Heart left ventricle (tissue), 13 donors: ENCODE measurements around the gene TNNI3.

Experiments used
- CTCF ChIP-seq, 12 donors: fragments of 200-600 bp; sonication (generic) in 4 of 12; IDR thresholded peaks; one replicate each; pipeline versions ENCODE4 v1.5.0 to v1.8.0; 2018 to 2022; ENCODE audit warnings: antibody characterized with exemption in 12 of 12, mild to moderate bottlenecking in 5 of 12
- POLR2A ChIP-seq, 2 donors: fragments of 450-650 bp; IDR thresholded peaks; one replicate each; pipeline ENCODE4 v1.6.1; 2017; ENCODE audit warnings: antibody characterized with exemption in 2 of 2, mild to moderate bottlenecking in 2 of 2, moderate library complexity in 2 of 2
- donor health status: ischemic (EF 13 %, LVEDD 7.1; RV severe dilation, severe dysfunction).
- donor health status: DM: no; HTN: yes; CAD: no.
- donor health status: DM: no; HTN: no; CAD: no.
- donor health status: ischemic (EF 25% LVEDD 6.9; RV normal size, moderate dysfunction).
- donor health status: ischemic (EF 25% LVEDD 5.7; RV mildly dilated, moderate dysfunction).
- donor health status: ischemic (EF 35%, LVEDD 5.7; RV mildly dilated, moderate dysfunction).
- donor health status: nonischemic (EF 11% LVEDD 7.7; RV severe dilation, severe dysfunction).
- donor health status: DM: yes; HTN: yes; CAD: no.
- donor health status: PGD.
- donor health status: ischemic (EF 29% LVEDD 5.4; RV normal size, mild dysfunction).
- donor health status: nonischemic (EF 23%, LVEDD 6.1; RV moderate dilation, normal function).

GRCh38 chr19:55181740-55182139 is 24.2 kb upstream of the TNNI3 start:
- TF ChIP-seq POLR2A (IDR thresholded peaks at IDR 0.05) (no peak), CTCF (IDR thresholded peaks at IDR 0.05) (no peak)
